Natural killer cell (primary cell): Measurements from ENCODE around the gene ISG20. TPM values are rescaled to one million over a fixed set of nuclear protein-coding genes. Genes with fewer than 3 reads are reported as not detected.

Source experiments
- ATAC-seq, 3 donors: fragments of 150-1000 bp in 2 of 3; fragments of 200-7000 bp in 1 of 3; cut with Tn5 transposase; 1 replicate in 1 of 3; 2 replicates in 2 of 3; pipeline ENCODE4 v1.10.0; 2021; ENCODE audit warnings: mild to moderate bottlenecking in 2 of 3, moderate library complexity in 2 of 3
- DNase-seq, 2 donors: peaks; one replicate each; pipeline versions ENCODE4 v3.0.0 to v3.0.0-alpha.2; 2013 to 2021; ENCODE audit warnings: mixed read lengths in 1 of 2
- H3K27ac ChIP-seq: one replicate; pipeline ENCODE4 v1.5.1; 2013; ENCODE audit warnings: mild to moderate bottlenecking, low read length
- H3K27me3 ChIP-seq: one replicate; pipeline ENCODE4 v1.6.1; 2013; ENCODE audit warnings: low read length; ENCODE audit not compliant: control insufficient read depth, insufficient read depth
- H3K36me3 ChIP-seq: one replicate; pipeline ENCODE4 v1.6.1; 2013; ENCODE audit warnings: low read length; ENCODE audit not compliant: control insufficient read depth, insufficient read depth
- H3K4me1 ChIP-seq: one replicate; pipeline ENCODE4 v1.6.1; 2013; ENCODE audit warnings: low read length; ENCODE audit not compliant: control insufficient read depth, insufficient read depth
- H3K4me3 ChIP-seq: one replicate; pipeline ENCODE4 v1.5.1; 2013; ENCODE audit warnings: low read length
- H3K9me3 ChIP-seq: one replicate; pipeline ENCODE4 v1.6.1; 2013; ENCODE audit warnings: low read length; ENCODE audit not compliant: control insufficient read depth, insufficient read depth
- H3K27ac Mint-ChIP-seq, 2 donors: one replicate each; pipeline ENCODE4 v1.8.0; 2022; ENCODE audit warnings: mild to moderate bottlenecking in 2 of 2, mixed read lengths in 2 of 2, moderate library complexity in 1 of 2
- H3K27me3 Mint-ChIP-seq, 2 donors: one replicate each; pipeline ENCODE4 v1.8.0; 2022; ENCODE audit warnings: low read depth in 2 of 2, mixed read lengths in 2 of 2
- H3K36me3 Mint-ChIP-seq: one replicate; pipeline ENCODE4 v1.8.0; 2022; ENCODE audit warnings: mixed read lengths
- H3K4me1 Mint-ChIP-seq, 2 donors: one replicate each; pipeline ENCODE4 v1.8.0; 2022; ENCODE audit warnings: mixed read lengths in 2 of 2
- H3K4me3 Mint-ChIP-seq: one replicate; pipeline ENCODE4 v1.8.0; 2022; ENCODE audit warnings: mild to moderate bottlenecking, moderate library complexity, mixed read lengths
- H3K9me3 Mint-ChIP-seq, 2 donors: one replicate each; pipeline ENCODE4 v1.8.0; 2022; ENCODE audit warnings: mixed read lengths in 2 of 2
- WGBS: methylation state at CpG from one replicate; pipeline ENCODE4 v1.1.7; 2013; ENCODE audit warnings: missing lambda C conversion rate; ENCODE audit not compliant: insufficient coverage; 5-methylcytosine and 5-hydroxymethylcytosine counted together
- intact Hi-C: fragments of 100-400 bp; cut with micrococcal nuclease; formaldehyde crosslinking; loops from one replicate; pipeline ENCODE4 v1.14.2; 2022
- total RNA-seq, 4 donors: library from RNA; stranded (reverse); fragments of 120-200 nt in 1 of 4; gene quantifications; one replicate each; pipeline versions ENCODE4 v1.2.3 to v1.2.4, GENCODE V29; 2013 to 2022
- TF ChIP-seq, protein P1 (sequence below): fragments of 200-600 bp; IDR thresholded peaks from one replicate; pipeline ENCODE4 v1.8.0; 2022; ENCODE audit warnings: antibody characterized with exemption

Gene ISG20
- total RNA-seq, 3 donors from 2014 or later (not counting 1 experiment from before 2014, with no cell fraction given), result 80.6 to 137 (median 116) TPM

DNA sequence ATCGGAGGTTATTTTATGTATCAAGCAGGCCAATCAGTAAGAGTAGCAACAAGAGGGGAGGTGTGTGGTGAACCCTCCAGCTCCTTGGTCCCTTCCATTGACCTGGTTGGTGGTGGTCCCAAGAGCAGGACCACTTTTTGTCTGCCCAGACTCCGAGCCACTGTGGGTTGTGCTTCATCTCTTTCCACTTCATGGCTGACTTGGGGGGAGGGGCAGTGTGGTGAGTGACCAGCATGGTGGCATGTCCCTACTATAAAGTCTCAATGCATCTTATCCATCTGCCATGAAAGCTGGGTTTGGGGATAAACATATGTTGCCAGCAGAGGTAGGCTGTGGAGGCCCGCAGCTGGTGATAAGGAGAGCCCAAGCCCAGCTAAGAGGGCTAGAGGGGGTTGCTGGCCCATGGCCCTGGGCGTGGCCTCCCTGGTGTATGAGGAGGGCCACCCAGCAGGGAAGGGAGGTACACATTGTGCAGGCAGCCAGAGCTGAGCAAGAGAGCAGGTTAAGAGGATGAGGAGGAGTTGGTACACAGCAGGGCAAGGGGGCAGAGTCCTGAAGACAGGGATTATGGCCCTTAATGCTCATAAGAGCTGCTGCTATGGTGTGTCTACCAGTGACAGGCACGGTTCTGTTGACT lies 10.7 kb upstream of the ISG20 start:
- Mint-ChIP-seq H3K27ac (peak overlapping the region; percentile 80), H3K4me3 (no peak overlapping the region), H3K9me3 (no peaks in the 10 kb centered on the region), H3K36me3 (peaks cover 7% of the 10 kb centered on the region), H3K4me1 (peaks cover 28 to 57% of the 10 kb centered on the region in 2 donors), H3K27me3 (no peaks in the 10 kb centered on the region)
- Histone ChIP-seq H3K27me3 (no peaks in the 10 kb centered on the region), H3K36me3 (peaks cover 36% of the 10 kb centered on the region), H3K4me3 (no peak overlapping the region), H3K4me1 (peaks cover 68% of the 10 kb centered on the region), H3K9me3 (no peaks in the 10 kb centered on the region), H3K27ac (peak overlapping the region; percentile 72)
- intact Hi-C loops, result no loop called here
- TF ChIP-seq, protein P1, sequence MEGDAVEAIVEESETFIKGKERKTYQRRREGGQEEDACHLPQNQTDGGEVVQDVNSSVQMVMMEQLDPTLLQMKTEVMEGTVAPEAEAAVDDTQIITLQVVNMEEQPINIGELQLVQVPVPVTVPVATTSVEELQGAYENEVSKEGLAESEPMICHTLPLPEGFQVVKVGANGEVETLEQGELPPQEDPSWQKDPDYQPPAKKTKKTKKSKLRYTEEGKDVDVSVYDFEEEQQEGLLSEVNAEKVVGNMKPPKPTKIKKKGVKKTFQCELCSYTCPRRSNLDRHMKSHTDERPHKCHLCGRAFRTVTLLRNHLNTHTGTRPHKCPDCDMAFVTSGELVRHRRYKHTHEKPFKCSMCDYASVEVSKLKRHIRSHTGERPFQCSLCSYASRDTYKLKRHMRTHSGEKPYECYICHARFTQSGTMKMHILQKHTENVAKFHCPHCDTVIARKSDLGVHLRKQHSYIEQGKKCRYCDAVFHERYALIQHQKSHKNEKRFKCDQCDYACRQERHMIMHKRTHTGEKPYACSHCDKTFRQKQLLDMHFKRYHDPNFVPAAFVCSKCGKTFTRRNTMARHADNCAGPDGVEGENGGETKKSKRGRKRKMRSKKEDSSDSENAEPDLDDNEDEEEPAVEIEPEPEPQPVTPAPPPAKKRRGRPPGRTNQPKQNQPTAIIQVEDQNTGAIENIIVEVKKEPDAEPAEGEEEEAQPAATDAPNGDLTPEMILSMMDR, result no peak
- DNase-seq (no peak), ATAC-seq (no peak)
- WGBS, result 98% methylated on average over 4 of the region's 5 CpGs

DNA sequence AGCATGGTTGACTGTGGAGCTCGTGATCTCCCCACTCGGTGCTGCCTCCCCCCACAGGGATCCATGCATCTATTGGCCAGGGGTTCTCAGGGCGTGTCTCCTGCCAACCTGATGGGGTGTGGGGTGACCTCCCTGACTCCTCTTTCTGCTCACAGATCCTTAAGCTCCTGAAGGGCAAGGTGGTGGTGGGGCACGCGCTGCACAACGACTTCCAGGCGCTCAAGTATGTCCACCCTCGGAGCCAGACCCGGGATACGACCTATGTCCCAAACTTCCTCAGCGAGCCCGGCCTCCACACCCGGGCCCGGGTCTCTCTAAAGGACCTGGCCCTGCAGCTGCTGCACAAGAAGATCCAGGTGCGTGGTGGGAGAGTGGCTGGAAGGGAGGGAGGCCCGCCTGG lies 9.7 kb upstream of the ISG20 start:
- no peak overlapping the region for H3K4me3 ChIP-seq
- TF ChIP-seq, protein P1, result no peak
- no peaks in the 10 kb centered on the region for H3K9me3 Mint-ChIP-seq
- DNase-seq (no peak), ATAC-seq (no peak)
- peak overlapping the region; percentile 90 to 97 for H3K27ac Mint-ChIP-seq
- H3K4me1 Mint-ChIP-seq, result peaks cover 27 to 49% of the 10 kb centered on the region in 2 donors
- no peaks in the 10 kb centered on the region for H3K27me3 Mint-ChIP-seq
- H3K36me3 ChIP-seq, result peaks cover 33% of the 10 kb centered on the region
- H3K27ac ChIP-seq, result no peak overlapping the region
- no peak overlapping the region for H3K4me3 Mint-ChIP-seq
- peaks cover 7% of the 10 kb centered on the region for H3K36me3 Mint-ChIP-seq
- no peaks in the 10 kb centered on the region for H3K9me3 ChIP-seq
- H3K4me1 ChIP-seq, result peaks cover 60% of the 10 kb centered on the region
- H3K27me3 ChIP-seq, result no peaks in the 10 kb centered on the region
- 97% methylated on average over 16 of the region's 16 CpGs for WGBS
- intact Hi-C loops, result no loop called here

DNA sequence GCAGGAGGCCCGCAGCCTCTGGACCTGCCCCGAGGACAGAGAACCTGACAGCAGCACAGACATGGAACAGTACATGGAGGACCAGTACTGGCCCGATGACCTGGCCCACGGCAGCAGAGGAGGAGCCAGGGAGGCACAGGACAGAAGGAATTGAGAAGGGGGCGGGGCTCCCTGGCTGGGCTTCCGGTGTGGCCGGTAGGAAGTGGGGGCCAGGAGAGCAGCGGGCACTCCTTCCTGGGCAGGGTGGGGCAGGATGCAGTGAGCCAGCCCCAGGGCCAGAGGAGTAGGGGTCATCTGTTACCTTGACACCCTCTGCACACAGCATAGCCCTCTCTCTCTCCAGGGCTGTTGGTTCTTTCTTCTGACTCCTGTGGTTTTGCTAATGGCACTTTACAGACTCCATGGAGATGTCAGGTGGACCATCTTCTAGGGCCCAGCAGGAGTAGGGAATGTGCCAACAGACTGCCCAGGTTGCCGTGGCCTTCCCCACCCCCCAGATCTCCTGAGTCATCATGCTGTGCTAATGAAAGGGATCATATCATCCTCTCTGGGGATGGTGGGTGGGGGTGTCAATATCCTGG lies 8.6 kb upstream of the ISG20 start:
- peaks cover 7% of the 10 kb centered on the region for H3K36me3 Mint-ChIP-seq
- peaks cover 22 to 43% of the 10 kb centered on the region in 2 donors for H3K4me1 Mint-ChIP-seq
- peak overlapping the region; percentile 90 to 97 for H3K27ac Mint-ChIP-seq
- 55% methylated on average over 8 of the region's 9 CpGs for WGBS
- intact Hi-C loops, result no loop called here
- no peaks in the 10 kb centered on the region for H3K9me3 Mint-ChIP-seq
- Histone ChIP-seq H3K27ac (peak overlapping the region; percentile 77), H3K27me3 (no peaks in the 10 kb centered on the region), H3K4me1 (peaks cover 57% of the 10 kb centered on the region), H3K4me3 (no peak overlapping the region), H3K9me3 (no peaks in the 10 kb centered on the region), H3K36me3 (peaks cover 32% of the 10 kb centered on the region)
- H3K4me3 Mint-ChIP-seq, result peak overlapping the region; percentile 21
- no peaks in the 10 kb centered on the region for H3K27me3 Mint-ChIP-seq
- TF ChIP-seq, protein P1, result no peak
- DNase-seq, result no peak
- peak; percentile 48 to 67 (median 60) for ATAC-seq
